HK-2 (cell line): Measurements from ENCODE around the gene SP5.
"Not testable (repeated sequence)": the region's sequence is repeated elsewhere in the genome, so short reads cannot be mapped to it uniquely, and the experiment has no call there.

Experiments
- DNase-seq: peaks from one replicate; pipeline ENCODE4 v3.0.0-alpha.2; 2018; ENCODE audit not compliant: unreplicated experiment

SP5 gene

GRCh38 chr2:170739048-170739447 lies 23.9 kb downstream of the SP5 start:
- DNase-seq: peak; percentile 20

- no peak for DNase-seq
Measured at GRCh38 chr2:170739507-170740046, 24.4 kb downstream of the SP5 start.

DNA sequence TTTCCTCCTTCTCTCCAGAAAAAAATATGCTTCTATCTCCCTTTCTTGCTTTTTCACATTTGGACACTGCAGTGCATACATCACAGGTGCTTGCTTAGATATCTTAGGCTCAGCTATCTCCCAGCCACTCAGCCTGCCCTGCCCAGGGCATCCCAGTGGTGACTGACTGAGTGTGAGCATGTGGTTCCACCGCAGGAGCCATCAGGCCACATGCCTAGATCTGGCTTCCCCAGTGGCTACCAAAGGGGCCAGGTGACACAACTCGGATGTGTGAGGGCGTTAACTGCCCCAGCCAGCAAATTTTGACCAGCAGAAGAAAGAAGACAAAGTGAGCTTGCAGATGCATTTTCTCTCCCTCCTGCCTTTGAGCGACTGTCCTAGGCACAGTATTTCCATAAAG lies 25.5 kb downstream of the SP5 start:
- no peak for DNase-seq

DNA sequence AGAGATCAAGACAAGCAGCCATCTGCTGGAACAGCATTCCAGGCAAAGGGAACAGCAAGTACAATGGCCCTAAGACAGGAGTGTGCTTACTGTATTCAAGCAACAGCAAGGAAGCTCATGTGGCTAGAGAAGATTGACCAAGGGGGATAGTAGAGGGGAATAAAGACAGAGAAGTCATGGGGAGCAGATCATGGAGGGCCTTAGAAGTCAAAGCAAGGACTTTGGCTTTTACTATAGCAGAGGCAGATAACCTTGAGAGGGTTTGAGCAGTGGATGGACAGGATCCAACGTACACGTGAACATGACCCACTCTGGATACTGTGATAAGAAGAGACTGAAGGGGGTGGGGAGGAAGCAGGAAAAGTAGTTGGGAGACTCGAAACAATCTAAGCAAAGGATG lies 26.9 kb downstream of the SP5 start:
- no peak for DNase-seq

DNA sequence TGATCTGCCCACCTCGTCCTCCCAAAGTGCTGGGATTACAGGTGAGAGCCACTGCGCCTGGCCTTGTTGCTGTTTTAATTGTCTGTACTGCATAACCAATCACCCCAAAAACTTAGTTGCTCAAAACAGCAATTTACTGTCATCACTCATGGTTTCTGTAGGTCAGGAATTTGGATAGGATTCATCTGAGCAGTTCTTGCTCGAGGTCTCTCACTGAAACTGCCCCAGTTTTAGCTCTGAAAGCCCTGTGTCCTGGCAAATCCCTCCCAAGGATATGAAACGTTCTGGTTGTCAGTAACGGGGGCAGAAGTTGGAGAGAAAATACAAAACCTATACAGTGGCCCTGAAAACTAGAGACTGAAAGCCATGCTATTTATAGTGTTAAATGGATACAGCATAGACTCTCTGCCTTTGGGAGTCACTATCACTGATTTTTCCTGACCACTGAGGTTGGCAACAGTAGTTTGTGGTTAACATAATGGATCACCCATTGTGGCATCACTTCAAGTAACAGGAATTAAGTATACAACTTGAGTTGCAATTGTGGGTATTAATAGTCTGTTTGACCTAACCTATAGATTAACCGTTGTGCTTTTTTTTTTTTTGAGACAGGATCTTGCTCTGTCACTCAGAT lies 27.9 kb downstream of the SP5 start:
- DNase-seq: no peak

DNA sequence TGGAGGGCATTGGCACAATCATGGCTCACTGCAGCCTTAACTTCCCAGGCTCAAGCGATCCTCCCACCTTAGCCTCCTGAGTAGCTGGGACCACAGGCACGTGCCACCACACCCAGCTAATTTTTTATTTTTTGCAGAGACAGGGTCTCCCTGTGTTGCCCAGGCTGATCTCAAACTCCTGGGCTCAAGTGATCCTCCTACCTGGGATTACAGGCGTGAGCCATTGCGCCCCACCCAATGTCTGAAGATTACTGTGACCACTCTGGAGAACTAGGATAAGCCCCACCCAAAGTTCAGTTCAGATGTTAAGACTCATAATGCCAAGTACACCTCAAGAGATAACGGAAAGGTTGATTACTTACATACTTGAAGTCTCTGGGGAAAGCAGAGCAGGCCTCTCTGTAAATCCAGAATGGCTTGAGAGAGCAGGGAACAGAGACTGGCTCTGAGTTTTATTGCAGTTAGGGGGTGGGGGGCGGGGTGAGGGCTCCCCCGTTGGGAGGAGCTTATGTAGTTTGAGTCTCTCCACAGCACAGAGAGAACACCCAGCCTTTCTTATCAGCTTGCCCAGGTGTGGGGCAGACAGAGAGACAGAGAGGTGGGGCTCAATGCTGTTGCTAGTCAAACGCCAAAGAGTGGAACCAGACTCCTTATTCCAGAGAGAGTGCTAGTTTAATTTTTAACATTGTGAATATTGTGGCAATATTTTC lies 28.5 kb downstream of the SP5 start:
- no peak for DNase-seq

DNA sequence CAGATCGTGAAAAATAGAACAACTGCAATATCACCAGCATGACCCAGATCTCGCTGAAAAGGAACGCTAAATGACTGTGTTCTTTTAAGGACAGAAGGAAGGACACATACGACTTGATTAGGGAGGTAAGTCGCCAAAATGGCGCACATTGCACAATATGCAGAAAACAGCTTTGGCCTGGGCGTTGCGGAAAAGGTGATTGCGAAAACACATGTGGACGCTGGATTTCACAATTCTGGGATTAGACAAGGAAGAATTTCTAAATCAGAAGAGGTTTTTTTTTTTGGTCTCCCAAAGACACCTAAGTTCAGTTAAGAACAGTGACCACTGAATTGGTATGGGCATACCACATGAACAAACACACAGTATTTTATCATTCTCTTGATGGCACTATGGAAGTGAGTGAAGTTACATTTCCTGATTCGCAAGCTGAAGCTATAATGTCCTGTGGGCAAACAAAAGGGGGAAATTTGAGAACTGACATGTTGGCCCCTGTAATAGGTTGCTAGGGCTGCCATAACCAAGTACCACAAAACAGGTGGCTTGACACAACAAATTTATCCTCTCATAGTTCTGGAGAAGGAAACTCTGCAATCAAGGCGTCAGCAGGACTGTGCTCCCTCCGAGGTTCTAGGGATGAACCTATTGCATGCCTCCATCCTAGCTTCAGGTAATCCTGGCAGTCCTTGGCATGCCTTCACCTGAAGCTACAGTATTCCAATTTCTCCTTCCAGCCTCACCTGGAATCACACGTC lies 29.3 kb downstream of the SP5 start:
- no peak for DNase-seq

DNA sequence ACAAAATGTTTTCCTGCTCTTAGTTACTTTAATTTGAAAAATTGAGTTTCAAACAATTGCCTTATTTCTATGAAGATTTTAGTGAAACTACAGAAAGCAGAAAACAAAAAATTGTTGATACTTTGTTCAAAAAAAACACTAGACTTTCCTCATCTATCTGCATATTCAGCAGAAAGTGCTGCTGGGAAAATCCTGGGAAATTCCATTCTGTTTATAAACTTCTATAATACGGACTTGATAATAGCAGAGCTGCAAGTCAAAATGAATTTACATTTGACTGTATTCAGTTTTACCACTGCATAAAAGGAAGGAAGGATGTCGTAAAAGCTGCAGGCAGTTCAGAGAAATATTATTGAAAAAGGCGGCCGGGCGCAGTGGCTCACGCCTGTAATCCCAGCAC lies 30.2 kb downstream of the SP5 start:
- DNase-seq: no peak

- no peak for DNase-seq
Measured at GRCh38 chr2:170747921-170748320, 32.8 kb downstream of the SP5 start.

DNA sequence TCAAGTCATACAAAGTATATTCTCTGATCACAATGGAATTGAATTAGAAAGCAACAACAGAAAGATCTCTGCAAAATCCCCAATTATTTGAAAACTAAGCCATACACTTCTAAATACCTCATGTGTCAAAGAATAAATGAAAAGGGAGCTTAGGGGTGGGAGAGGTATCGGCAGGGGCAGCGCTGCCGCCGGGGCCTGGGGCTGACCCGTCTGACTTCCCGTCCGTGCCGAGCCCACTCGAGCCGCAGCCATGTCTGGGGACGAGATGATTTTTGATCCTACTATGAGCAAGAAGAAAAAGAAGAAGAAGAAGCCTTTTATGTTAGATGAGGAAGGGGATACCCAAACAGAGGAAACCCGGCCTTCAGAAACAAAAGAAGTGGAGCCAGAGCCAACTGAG lies 36.4 kb downstream of the SP5 start:
- not testable (repeated sequence) for DNase-seq

DNA sequence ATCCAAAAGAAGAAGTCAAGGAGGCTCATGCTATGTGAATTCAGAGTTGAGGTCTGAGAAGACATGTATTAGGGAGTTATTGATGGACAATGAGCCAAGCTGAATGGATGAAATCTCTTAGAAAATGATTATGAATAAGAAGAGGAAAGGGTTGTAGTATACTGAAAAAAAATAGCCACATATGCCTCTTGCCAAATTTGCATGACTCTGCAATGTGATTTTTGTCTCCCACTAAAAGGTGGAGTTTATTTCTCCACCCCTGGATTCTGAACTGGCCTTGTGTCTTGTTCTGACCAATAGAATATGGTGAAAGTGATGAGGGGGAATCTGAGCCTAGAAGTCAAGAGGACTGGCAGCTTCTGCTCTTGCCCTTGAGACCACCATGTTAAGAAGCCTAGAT lies 46.4 kb downstream of the SP5 start:
- no peak for DNase-seq

DNA sequence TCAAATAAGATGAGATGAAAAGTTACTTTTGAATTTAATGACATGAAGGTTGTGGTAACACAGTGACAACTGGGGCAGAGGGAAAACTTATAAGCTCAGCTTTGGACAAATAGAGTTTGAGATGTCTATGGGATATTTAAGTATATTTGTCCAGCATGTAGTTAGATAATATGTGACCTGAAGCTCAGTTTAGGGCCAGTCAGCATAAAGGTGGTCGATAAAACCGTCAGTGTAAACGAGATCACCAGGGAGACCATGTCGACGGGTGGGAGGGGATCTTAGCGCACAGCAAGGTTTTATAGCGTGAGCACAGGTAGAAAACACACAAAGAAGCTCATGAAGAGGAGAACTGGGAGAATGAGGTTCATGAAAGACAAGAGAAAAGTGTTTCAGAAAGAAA lies 47.6 kb downstream of the SP5 start:
- DNase-seq: no peak

- DNase-seq: no peak
Measured at GRCh38 chr2:170763232-170763631, 48.1 kb downstream of the SP5 start.

GRCh38 chr2:170764880-170765261 lies 49.7 kb downstream of the SP5 start:
- no peak for DNase-seq

DNA sequence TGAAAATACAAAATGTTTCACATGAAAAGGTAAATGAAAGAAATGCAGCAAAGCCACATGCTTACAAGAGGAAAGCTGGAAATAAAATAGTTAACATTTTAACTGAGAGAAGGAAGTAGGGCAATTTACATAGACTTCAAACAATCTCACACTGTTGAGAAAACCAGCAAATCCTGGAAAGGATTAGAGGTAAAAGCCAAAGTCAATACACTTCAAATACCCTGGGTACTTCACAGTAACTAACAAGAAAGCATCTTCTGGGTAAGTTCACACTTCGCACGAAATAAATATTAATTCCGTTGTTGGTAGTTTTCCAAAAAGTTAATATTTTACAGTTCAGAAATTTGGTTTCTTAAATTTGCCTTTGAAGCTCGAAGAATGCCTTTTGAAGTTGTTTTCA lies 51.6 kb downstream of the SP5 start:
- DNase-seq: no peak
